ENCODE data around the gene SLC25A30. TPM values are rescaled to one million over a fixed set of nuclear protein-coding genes. Genes with fewer than 3 reads are reported as not detected.
"Not testable (repeated sequence)": the region's sequence is repeated elsewhere in the genome, so short reads cannot be mapped to it uniquely, and the experiment has no call there.

The SLC25A30 gene
- total RNA-seq, 1 experiment from 2014 or later, result 26.0 TPM

DNA sequence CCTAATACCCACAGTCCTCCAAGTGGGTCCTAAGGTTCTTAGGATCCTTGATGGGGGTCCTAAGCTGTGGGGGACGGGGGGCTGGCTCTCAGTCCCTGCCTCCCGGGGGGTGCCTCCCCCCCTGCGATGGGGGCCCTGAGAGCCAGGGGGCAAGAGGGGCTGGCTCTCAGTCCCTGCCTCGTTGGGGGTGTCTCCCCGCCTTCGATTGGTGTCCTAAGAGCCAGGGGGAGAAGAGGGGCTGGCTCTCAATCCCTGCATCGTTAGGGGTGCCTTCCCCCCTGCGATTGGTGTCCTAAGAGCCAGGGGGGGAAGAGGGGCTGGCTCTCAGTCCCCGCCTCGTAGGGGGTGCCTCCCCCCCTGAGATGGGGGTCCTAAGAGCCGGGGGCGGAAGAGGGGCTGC lies 37.0 kb downstream of the SLC25A30 start:
- CTCF ChIA-PET, result no interaction called here
- Histone ChIP-seq H3K27ac (ENCODE audit: low read depth, low read length, poor library complexity, severe bottlenecking) (no peak overlapping the region), H3K36me3 (ENCODE audit: insufficient read depth, low read length, poor library complexity, severe bottlenecking) (no peaks in the 10 kb centered on the region), H3K4me3 (ENCODE audit: low read depth, low read length, poor library complexity, severe bottlenecking) (no peak overlapping the region), H3K27me3 (replicated peaks; ENCODE audit: insufficient read depth, low read depth, low read length, poor library complexity) (no peaks in the 10 kb centered on the region), H3K9me3 (ENCODE audit: low read depth, low read length, poor library complexity, severe bottlenecking) (no peaks in the 10 kb centered on the region), H3K4me1 (ENCODE audit: insufficient read depth, low read length, poor library complexity, severe bottlenecking) (no peaks in the 10 kb centered on the region)
- intact Hi-C loops (cut with micrococcal nuclease; ENCODE audit: unreplicated experiment), result no loop called here
- POLR2A ChIA-PET (ENCODE audit: low non-redundant PET), result no interaction called here
- no peak for TF ChIP-seq EZH2 (IDR thresholded peaks at IDR 0.05; ENCODE audit: borderline replicate concordance, low read depth, low read length, poor library complexity, severe bottlenecking)
- TF ChIP-seq, protein P1, sequence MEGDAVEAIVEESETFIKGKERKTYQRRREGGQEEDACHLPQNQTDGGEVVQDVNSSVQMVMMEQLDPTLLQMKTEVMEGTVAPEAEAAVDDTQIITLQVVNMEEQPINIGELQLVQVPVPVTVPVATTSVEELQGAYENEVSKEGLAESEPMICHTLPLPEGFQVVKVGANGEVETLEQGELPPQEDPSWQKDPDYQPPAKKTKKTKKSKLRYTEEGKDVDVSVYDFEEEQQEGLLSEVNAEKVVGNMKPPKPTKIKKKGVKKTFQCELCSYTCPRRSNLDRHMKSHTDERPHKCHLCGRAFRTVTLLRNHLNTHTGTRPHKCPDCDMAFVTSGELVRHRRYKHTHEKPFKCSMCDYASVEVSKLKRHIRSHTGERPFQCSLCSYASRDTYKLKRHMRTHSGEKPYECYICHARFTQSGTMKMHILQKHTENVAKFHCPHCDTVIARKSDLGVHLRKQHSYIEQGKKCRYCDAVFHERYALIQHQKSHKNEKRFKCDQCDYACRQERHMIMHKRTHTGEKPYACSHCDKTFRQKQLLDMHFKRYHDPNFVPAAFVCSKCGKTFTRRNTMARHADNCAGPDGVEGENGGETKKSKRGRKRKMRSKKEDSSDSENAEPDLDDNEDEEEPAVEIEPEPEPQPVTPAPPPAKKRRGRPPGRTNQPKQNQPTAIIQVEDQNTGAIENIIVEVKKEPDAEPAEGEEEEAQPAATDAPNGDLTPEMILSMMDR (conservative IDR thresholded peaks at IDR 0.05; ENCODE audit: low read depth, low read length), result no peak
- DNase-seq (ENCODE audit: low spot score), result no peak
- no TSS peak for BruUV-seq (replicated peaks)

DNA sequence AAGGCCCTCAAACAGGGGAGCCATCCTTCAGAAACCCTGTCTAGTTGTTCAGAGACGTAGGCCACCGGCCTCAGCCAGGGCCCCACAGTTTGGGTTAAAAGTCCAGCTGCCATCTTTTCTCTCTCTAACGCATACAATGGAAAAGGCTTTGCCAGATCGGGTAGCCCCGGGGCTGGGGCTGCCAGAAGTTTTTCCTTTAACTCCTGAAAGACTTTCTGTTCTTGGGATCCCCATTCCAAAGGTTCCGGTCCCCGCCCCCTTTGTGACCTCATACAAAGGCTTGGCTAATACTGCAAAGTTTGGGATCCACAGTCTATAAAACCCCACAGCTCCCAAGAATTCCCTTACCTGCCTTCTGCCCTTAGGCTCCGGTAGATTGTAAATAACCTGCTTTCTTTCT lies 37.5 kb downstream of the SLC25A30 start:
- H3K27ac ChIP-seq (ENCODE audit: low read depth, low read length, poor library complexity, severe bottlenecking); H3K27me3 ChIP-seq (replicated peaks; ENCODE audit: insufficient read depth, low read depth, low read length, poor library complexity); H3K4me3 ChIP-seq (ENCODE audit: low read depth, low read length, poor library complexity, severe bottlenecking); H3K9me3 ChIP-seq (ENCODE audit: low read depth, low read length, poor library complexity, severe bottlenecking); DNase-seq (ENCODE audit: low spot score); intact Hi-C loops (cut with micrococcal nuclease; ENCODE audit: unreplicated experiment); H3K4me1 ChIP-seq (ENCODE audit: insufficient read depth, low read length, poor library complexity, severe bottlenecking); H3K36me3 ChIP-seq (ENCODE audit: insufficient read depth, low read length, poor library complexity, severe bottlenecking); CTCF ChIA-PET; BruUV-seq (replicated peaks); POLR2A ChIA-PET (ENCODE audit: low non-redundant PET): not testable (repeated sequence)

DNA sequence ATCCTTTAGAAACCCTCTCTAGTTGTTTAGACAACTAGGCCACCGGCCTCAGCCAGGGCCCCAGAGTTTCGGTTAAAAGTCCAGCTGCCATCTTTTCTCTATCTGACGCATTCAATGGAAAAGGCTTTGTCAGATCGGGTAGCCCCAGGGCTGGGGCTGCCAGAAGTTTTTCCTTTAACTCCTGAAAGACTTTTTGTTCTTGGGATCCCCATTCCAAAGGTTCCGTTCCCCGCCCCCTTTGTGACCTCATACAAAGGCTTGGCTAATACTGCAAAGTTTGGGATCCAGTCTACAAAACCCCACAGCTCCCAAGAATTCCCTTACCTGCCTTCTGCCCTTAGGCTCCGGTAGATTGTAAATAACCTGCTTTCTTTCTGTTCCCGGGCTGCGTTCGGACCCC lies 38.7 kb downstream of the SLC25A30 start:
- H3K36me3 ChIP-seq (ENCODE audit: insufficient read depth, low read length, poor library complexity, severe bottlenecking); H3K4me3 ChIP-seq (ENCODE audit: low read depth, low read length, poor library complexity, severe bottlenecking); POLR2A ChIA-PET (ENCODE audit: low non-redundant PET); H3K27ac ChIP-seq (ENCODE audit: low read depth, low read length, poor library complexity, severe bottlenecking); DNase-seq (ENCODE audit: low spot score); H3K4me1 ChIP-seq (ENCODE audit: insufficient read depth, low read length, poor library complexity, severe bottlenecking); BruUV-seq (replicated peaks); H3K9me3 ChIP-seq (ENCODE audit: low read depth, low read length, poor library complexity, severe bottlenecking); CTCF ChIA-PET; H3K27me3 ChIP-seq (replicated peaks; ENCODE audit: insufficient read depth, low read depth, low read length, poor library complexity): not testable (repeated sequence)
- intact Hi-C loops (cut with micrococcal nuclease; ENCODE audit: unreplicated experiment), result loop anchor here (10.0 kb wide), 2 partner anchors 135 to 785 kb away; no protein-coding TSS in a partner anchor

DNA sequence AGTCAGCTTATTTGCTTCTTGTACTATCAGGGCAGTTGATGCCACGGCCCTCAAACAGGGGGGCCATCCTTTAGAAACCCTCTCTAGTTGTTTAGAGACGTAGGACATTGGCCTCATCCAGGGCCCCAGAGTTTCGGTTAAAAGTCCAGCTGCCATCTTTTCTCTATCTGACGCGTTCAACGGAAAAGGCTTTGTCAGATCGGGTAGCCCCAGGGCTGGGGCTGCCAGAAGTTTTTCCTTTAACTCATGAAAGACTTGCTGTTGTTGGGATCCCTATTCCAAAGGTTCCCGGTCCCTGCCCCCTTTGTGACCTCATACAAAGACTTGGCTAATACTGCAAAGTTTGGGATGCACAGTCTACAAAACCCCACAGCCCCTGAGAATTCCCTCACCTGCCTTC lies 39.4 kb downstream of the SLC25A30 start:
- intact Hi-C loops (cut with micrococcal nuclease; ENCODE audit: unreplicated experiment), result loop anchor here (10.0 kb wide), 2 partner anchors 136 to 786 kb away; no protein-coding TSS in a partner anchor
- H3K4me3 ChIP-seq (ENCODE audit: low read depth, low read length, poor library complexity, severe bottlenecking); POLR2A ChIA-PET (ENCODE audit: low non-redundant PET); H3K4me1 ChIP-seq (ENCODE audit: insufficient read depth, low read length, poor library complexity, severe bottlenecking); H3K36me3 ChIP-seq (ENCODE audit: insufficient read depth, low read length, poor library complexity, severe bottlenecking); BruUV-seq (replicated peaks); DNase-seq (ENCODE audit: low spot score); H3K27me3 ChIP-seq (replicated peaks; ENCODE audit: insufficient read depth, low read depth, low read length, poor library complexity); H3K9me3 ChIP-seq (ENCODE audit: low read depth, low read length, poor library complexity, severe bottlenecking); H3K27ac ChIP-seq (ENCODE audit: low read depth, low read length, poor library complexity, severe bottlenecking); CTCF ChIA-PET: not testable (repeated sequence)

DNA sequence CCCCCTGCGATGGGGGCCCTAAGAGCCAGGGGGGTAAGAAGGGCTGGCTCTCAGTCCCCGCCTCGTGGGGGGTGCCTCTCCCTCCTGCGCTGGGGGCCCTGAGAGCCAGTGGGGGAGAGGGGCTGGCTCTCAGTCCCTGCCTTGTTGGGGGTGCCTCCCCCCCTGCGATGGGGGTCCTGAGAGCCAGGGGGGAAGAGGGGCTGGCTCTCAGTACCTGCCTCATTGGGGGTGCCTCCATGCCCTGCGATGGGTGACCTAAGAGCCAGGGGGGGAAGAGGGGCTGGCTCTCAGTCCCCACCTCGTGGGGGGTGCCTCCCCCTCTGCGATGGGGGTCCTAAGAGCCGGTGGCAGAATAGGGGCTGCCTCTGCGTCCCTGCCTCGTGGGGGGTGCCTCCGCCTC lies 40.9 kb downstream of the SLC25A30 start:
- H3K9me3 ChIP-seq (ENCODE audit: low read depth, low read length, poor library complexity, severe bottlenecking); CTCF ChIA-PET; H3K4me1 ChIP-seq (ENCODE audit: insufficient read depth, low read length, poor library complexity, severe bottlenecking); DNase-seq (ENCODE audit: low spot score); H3K4me3 ChIP-seq (ENCODE audit: low read depth, low read length, poor library complexity, severe bottlenecking); H3K27ac ChIP-seq (ENCODE audit: low read depth, low read length, poor library complexity, severe bottlenecking); POLR2A ChIA-PET (ENCODE audit: low non-redundant PET); H3K27me3 ChIP-seq (replicated peaks; ENCODE audit: insufficient read depth, low read depth, low read length, poor library complexity); BruUV-seq (replicated peaks); H3K36me3 ChIP-seq (ENCODE audit: insufficient read depth, low read length, poor library complexity, severe bottlenecking): not testable (repeated sequence)
- intact Hi-C loops (cut with micrococcal nuclease; ENCODE audit: unreplicated experiment), result loop anchor here (10.0 kb wide), 2 partner anchors 137 to 787 kb away; no protein-coding TSS in a partner anchor

DNA sequence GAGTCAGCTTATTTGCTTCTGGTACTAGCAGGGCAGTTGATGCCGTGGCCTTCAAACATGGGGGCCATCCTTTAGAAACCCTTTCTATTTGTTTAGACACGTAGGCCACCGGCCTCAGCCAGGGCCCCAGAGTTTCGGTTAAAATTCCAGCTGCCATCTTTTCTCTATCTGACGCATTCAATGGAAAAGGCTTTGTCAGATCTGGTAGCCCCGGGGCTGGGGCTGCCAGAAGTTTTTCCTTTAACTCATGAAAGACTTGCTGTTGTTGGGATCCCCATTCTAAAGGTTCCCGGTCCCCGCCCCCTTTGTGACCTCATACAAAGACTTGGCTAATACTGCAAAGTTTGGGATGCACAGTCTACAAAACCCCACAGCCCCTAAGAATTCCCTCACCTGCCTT lies 41.5 kb downstream of the SLC25A30 start:
- POLR2A ChIA-PET (ENCODE audit: low non-redundant PET); H3K9me3 ChIP-seq (ENCODE audit: low read depth, low read length, poor library complexity, severe bottlenecking); H3K27me3 ChIP-seq (replicated peaks; ENCODE audit: insufficient read depth, low read depth, low read length, poor library complexity); H3K4me1 ChIP-seq (ENCODE audit: insufficient read depth, low read length, poor library complexity, severe bottlenecking); CTCF ChIA-PET; BruUV-seq (replicated peaks); H3K27ac ChIP-seq (ENCODE audit: low read depth, low read length, poor library complexity, severe bottlenecking); H3K36me3 ChIP-seq (ENCODE audit: insufficient read depth, low read length, poor library complexity, severe bottlenecking); DNase-seq (ENCODE audit: low spot score); H3K4me3 ChIP-seq (ENCODE audit: low read depth, low read length, poor library complexity, severe bottlenecking): not testable (repeated sequence)
- intact Hi-C loops (cut with micrococcal nuclease; ENCODE audit: unreplicated experiment), result loop anchor here (10.0 kb wide), 2 partner anchors 138 to 788 kb away; no protein-coding TSS in a partner anchor
